Epithelial cell of prostate (primary cell): ENCODE results near the gene ELMOD3.
"Not testable (repeated sequence)": the region's sequence is repeated elsewhere in the genome, so short reads cannot be mapped to it uniquely, and the experiment has no call there.

Experiments used
- DNase-seq: peaks from one replicate; pipeline ENCODE4 v3.0.0-alpha.2; 2011; ENCODE audit warnings: low read depth, low spot score
- H3K27ac ChIP-seq: fragments of 450-650 bp; 2 replicates; pipeline ENCODE4 v1.5.1; 2017; ENCODE audit warnings: mild to moderate bottlenecking

Gene ELMOD3

DNA sequence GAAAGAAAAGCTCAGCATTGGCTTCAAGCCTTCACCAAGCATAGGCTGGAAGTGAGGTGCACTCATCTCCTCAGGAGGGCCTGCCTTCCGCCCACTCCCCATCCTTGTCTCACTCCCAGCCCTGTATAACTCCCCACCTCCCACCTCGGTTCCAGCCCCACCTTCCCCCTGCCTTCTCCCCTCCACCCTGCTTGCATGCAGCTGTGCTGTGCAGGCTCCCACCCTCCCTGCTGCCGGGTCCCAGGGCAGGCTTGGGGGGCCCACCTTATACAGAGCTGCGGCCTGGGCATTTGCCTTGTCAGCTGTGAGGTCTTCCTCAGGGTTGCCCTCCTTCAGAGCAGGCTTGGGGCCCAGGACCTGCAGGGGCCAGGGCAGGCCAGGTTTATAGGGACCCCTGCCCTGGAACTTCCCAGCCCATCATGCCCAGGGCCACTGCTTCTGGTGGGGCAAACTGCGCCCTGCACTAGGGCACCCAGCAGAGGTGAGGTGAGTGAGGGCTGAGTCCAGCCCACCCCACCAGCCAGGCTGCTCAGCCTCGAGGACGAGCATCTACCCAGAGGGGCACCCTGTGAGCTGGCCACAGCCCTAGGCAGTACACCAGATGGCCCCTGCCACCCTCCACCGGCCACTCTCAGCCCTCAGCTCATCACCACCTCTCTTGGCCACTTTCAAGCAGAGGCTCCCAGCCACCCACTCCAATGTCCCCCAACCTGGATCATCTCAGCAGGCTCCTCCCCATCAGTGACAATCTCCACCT lies 44.0 kb downstream of the ELMOD3 start:
- H3K27ac ChIP-seq: no peak overlapping the region
- no peak for DNase-seq

DNA sequence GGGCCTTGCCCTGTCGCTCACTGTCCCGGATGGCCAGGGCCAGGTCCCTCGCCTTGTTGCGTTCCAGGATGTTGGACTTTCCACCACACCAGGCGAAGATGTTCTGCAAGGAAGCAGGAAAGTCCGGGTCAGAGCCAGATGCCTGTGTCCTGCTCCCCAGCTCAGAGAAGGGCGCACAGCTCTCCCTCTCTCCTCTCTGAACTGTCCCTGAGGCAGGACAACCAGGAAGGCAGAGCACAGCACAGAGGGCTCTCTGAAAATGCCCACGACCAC lies 44.5 kb downstream of the ELMOD3 start:
- H3K27ac ChIP-seq: no peak overlapping the region
- no peak for DNase-seq

GRCh38 chr2:85400023-85400422 lies 45.5 kb downstream of the ELMOD3 start:
- H3K27ac ChIP-seq: no peak overlapping the region
- DNase-seq: no peak

DNA sequence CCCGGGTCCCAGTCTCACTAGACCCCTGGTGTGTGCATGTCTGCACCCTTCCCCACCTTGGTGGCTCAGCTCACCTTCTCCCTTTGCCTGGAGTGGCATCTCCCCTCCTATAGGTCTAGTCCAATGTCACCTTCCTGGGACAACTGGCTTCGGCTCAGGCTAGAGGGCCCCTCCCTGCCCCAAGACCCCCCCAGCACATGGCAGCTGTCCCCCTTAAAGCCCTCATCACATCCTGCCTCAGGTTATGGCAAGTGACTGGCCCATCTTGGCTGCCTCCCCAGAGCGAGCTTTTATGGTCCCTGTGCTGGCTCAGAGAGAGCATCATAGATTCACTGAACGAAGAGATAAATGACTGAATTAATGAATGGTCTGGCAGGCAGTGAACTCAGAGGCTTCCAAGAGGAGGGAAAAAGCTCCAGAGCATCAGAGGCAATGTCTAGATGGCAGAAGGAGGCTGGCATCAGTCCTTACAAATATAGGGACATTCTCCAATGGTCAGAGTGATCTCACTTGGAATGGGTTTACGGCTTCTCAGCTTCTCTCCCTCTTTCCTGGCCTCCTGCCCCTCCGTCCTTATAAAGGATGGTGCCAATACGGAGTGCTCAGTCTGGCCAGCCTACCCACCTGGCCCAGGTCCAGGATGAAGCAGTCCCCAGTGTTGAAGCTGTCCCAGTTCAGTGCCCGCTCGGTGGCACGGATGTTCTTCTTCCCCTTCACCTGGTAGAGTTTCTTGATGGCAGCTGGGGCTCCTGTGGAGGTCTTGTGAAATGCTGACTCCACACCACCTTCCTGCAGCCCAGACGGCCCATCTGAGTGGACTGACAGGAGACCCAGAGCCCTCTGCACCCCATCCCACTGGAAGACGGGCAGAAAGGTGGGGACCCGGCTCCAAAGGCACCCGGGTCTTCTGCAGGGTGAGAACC lies 46.2 kb downstream of the ELMOD3 start:
- no peak overlapping the region for H3K27ac ChIP-seq
- DNase-seq: no peak

DNA sequence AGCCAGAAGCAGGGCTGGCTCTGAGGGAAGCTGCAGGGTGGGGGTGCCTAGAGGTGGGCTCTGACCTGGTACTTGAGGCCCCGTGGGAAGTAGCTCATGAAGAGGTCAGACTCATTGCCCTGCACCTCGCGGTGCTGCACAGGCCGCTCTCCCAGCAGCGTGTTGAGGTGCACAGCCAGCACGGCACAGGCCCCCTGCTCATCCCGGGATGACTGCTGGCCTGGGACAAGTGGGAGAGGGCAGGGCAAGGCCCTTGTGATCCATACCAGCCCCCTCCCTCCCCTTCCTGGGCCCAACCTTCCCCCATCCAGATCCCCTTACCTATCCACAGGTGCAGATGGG lies 46.9 kb downstream of the ELMOD3 start:
- DNase-seq: no peak
- H3K27ac ChIP-seq: no peak overlapping the region

DNA sequence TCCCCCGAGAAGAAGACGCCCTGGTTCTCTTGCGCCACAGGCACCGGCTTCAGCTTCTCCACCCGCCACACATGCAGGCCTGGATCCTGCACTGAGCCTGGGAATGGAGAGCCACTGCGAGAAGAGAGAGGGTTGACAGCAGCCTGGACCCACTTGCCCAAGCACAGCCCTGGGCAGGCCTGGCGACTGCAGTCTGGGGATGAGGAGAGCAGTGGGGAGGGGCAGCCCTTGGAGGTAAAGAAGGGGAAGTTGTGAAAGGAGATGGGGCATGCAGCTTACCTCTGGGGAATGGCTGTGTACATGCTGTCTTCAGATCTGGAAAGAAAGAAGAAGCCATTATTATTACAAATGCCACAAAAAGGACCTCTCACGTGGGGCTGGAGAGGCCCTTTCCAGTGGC lies 47.3 kb downstream of the ELMOD3 start:
- DNase-seq: no peak
- H3K27ac ChIP-seq: no peak overlapping the region

DNA sequence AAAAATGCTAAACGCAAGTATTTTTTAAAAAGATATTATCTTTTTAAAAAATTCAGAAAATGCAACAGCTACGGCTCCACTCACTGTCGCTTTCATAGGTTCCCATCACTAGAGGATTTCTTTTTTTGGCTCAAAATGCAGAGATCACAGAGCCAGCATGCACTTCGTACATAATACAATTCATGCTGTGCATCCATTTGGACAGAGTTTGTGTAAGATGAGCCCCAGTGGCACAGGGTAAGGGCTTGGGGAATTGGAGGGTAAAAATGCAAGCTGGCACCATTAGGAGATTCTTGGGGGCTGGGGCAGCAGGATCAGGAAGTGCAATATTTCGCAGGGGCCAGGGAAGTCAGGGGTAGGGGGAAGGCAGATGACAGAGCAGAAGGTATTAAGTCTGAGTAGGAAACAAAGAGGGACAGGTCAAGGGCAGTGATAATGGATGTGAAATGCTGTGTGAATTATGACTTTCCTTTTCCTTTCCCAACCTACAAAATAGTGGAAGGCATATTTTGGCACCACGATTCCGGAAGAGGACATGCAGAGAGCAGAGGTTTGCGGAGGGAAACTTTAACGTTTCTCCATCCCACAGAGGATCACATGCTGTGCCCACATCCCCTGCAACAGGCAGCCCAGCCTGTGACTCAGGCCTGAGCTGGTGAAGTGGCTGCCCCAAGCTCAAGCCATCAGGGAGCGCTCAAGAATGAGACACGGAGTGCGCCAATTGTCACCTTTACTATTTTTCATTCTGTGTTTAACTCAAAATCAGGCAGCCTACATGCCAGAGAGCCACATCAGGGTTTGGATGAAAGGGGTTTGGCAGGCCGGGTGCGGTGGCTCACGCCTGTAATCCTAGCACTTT lies 50.9 kb downstream of the ELMOD3 start:
- no peak for DNase-seq
- H3K27ac ChIP-seq: no peak overlapping the region

DNA sequence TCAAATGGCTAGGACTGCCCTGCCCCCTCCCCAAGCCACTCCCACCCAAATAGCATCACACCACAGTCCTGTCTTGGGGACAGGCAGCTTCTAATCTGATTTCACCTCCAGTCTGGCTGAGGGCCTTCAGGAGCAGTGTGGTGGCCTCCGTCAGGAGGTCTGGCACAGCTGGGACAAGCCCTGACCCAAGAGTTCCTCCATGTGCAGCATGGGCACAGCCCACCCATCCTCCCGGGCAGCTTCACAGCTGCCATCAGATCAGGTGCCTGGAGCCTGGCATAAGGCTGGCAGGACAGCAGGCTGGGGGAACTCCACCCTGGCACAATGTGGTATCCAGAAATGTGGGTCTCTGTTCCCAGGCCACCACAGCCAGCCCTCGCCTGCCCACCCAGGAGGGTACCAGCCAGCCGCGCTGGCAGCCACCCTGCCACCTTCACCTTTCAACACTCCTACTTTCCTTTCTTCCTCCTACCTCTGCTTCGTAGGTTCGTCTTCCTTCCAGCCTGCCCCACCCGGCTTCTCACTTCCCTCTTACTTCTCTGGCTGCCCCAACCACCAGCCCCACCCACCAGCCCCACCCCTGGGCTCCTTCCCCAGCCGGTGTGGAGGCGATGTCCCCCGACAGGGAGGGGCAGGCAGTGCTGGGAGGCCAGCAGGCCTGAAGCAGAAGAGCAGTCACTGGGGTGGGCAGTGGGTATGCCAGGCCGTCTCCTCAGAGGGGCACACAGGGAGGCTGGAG lies 55.4 kb downstream of the ELMOD3 start, which contains the start of gene CAPG:
CAPG (minus strand) TSS at position 522 of the 739 bp plus-strand sequence. CDS start 8,221 bp downstream, outside the sequence.
- no peak for DNase-seq
- peak within 1 kb of the TSS; percentile 67 for H3K27ac ChIP-seq

DNA sequence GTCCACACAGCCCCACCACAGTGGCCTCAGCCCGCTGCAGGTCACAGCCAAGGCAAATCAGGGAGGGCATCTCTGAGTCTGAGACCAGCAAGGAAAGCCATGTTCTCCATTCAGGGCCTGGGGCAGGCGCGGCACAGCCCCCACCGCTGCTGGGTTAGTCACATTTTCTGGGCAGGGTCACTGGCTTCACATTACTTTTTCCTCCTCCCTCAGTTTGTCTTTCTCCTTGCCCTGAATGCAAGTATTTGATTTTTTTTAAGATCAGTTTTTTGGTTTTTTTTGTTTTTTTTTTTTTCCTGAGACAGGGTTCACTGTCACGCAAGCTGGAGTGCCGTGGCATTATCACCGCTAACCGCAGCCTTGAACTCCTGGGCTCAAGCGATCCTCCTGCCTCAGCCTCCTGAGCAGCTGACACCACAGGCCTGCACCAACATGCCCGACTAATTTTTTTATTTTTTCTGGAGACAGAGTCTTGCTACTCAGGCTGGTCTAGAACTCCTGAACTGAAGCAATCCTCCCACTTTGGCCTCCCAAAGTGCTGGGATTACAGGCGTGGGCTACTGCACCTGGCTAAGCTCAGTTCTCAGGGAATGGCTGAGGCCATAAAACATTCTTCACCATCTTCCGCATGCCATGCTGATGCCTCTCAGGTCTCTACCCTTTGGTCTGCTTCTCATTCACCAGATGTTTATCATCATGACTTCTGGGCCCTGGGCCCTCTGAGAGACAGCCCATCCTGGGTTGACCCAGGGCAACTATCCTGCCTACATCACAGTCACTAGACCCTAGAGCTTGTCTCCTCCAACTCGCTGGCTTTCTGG lies 56.2 kb downstream of the ELMOD3 start:
- no peak for DNase-seq
- H3K27ac ChIP-seq: peak overlapping the region; percentile 67

DNA sequence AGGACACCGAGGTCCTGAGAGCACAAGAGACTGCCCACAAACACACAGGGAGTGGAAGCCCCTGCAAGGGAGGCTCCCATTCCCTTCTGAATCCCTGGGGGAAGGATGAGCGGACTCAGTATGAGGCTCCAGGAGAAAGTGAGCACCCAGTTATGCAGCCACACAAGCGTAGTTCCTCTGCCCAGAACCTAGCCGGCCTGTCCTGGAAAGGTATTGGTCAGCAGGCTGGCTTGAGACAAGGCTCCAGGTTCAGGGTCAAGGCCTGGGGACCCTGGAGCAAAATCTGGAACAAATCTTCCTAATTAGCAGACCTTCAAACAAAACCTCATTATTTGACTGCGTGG lies 56.8 kb downstream of the ELMOD3 start:
- H3K27ac ChIP-seq: peak overlapping the region; percentile 67
- no peak for DNase-seq

GRCh38 chr2:85413592-85414420 lies 59.2 kb downstream of the ELMOD3 start:
- peak overlapping the region; percentile 85 for H3K27ac ChIP-seq
- no peak for DNase-seq

GRCh38 chr2:85414421-85414759 lies 59.8 kb downstream of the ELMOD3 start:
- peak overlapping the region; percentile 85 for H3K27ac ChIP-seq

DNA sequence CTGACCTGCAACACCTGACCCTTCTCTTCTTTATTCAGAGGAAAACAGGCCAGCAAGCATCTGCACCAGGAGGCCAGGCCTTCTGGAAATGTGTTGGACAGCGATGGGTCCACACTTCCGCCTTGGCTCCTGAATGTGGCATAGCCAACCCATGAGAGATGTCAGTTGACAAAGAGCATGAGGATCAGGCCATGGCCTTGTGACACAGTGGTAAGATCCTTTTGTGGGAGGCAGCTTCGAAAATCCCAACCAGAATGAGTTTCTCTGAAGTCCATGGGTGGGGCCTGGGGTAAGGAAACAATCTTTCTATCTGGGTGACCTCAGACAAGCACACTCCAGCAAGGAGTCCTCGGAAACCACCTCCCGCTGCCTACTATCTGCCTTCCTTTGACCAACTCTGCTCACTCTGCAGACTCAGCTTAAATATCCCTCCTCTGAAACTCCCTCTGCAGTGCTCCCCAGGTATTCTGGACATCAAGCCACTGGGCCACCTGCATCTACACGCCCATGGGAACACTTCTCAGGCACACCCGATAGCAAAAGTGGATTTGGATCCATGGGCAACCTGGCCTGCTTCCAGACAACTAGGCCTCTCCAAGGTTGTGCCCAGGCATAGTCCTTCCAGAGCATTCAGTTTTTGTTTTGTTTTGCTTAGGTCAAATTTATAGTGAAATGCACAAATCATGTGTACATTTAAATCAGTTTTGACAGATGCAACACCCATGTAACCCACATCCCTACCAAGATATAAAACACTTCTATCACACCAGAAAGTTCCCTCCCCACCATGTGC lies 60.4 kb downstream of the ELMOD3 start:
- no peak for DNase-seq
- peak overlapping the region; percentile 85 for H3K27ac ChIP-seq

More at GRCh38 chr2:85414421-85414759, 59.8 kb downstream of the ELMOD3 start:
- DNase-seq: not testable (repeated sequence)

- no peak for DNase-seq
- no peak overlapping the region for H3K27ac ChIP-seq
Measured at GRCh38 chr2:85415980-85416650, 61.5 kb downstream of the ELMOD3 start.

GRCh38 chr2:85418132-85419008 lies 63.8 kb downstream of the ELMOD3 start, which contains the start of gene SH2D6:
SH2D6 (plus strand) TSS chr2:85418714; CDS start chr2:85429466, 10,752 bp downstream.
- no peak for DNase-seq
- H3K27ac ChIP-seq: peak within 1 kb of the TSS; percentile 93

DNA sequence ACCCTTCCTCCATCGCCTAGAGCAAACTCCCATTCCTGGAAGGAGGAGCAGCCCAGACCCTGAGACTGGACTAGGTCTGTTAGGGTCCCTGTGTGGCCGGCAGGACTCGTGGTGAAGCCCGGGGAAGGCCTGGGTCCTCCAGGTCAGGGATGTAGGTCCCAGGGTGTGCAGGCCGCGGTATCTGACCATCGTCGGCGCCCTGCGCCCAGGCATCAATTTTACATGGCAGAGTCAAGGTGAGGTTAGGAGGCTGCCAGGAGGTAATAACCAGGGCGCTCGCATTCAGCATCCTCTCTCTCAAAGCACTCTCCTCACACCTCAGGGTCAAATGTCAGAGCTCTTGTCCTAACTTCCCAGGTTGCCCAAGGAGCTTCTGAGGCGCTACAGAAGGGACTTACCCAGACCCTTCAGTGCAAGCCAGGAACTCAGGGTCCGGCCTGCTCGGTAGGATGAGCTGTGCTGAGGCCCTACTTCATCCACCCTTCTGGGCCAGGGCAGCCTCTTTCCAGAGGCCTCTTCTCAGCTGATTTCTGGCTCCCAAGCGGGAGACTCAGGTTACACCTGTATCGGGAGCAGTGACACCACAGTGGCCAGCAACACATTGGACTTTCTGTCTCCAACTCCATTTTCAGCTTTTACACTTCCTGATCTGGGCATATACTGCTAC lies 64.6 kb downstream of the ELMOD3 start:
- peak overlapping the region; percentile 93 for H3K27ac ChIP-seq
- DNase-seq: no peak
